HG03571 (cell line): ENCODE measurements around the gene FERMT1.
"Not testable (repeated sequence)": the region's sequence is repeated elsewhere in the genome, so short reads cannot be mapped to it uniquely, and the experiment has no call there.

Source experiments
- ATAC-seq: cut with Tn5 transposase; IDR thresholded peaks from one replicate; pipeline ENCODE4 v1.9.1; 2021; ENCODE audit not compliant: unreplicated experiment

Gene FERMT1

GRCh38 chr20:6041808-6042265, 81.0 kb downstream of the FERMT1 start:
- ATAC-seq: no peak

GRCh38 chr20:6040958-6041807, 81.6 kb downstream of the FERMT1 start:
- no peak for ATAC-seq

- ATAC-seq: no peak
Observed at GRCh38 chr20:6040540-6040939, 82.3 kb downstream of the FERMT1 start.

GRCh38 chr20:6039766-6040165, 83.1 kb downstream of the FERMT1 start:
- ATAC-seq: no peak

GRCh38 chr20:6038256-6038655, 84.6 kb downstream of the FERMT1 start:
- ATAC-seq: no peak

- ATAC-seq: no peak
Observed at GRCh38 chr20:6037082-6037481, 85.7 kb downstream of the FERMT1 start.

- no peak for ATAC-seq
Observed at GRCh38 chr20:6036213-6036612, 86.6 kb downstream of the FERMT1 start.

- no peak for ATAC-seq
Observed at GRCh38 chr20:6034134-6034969, 88.5 kb downstream of the FERMT1 start.

- ATAC-seq: not testable (repeated sequence)
Observed at GRCh38 chr20:6032907-6033306, 89.9 kb downstream of the FERMT1 start.

GRCh38 chr20:6030453-6031080, 92.3 kb downstream of the FERMT1 start:
- no peak for ATAC-seq

GRCh38 chr20:6029538-6029937, 93.3 kb downstream of the FERMT1 start:
- ATAC-seq: no peak

GRCh38 chr20:6028818-6029217, 94.0 kb downstream of the FERMT1 start:
- ATAC-seq: no peak

- no peak for ATAC-seq
Observed at GRCh38 chr20:6026051-6026450, 96.8 kb downstream of the FERMT1 start.
